Measurements from ENCODE around the gene TOMM40. TPM values are rescaled to one million over a fixed set of nuclear protein-coding genes. Genes with fewer than 3 reads are reported as not detected.
A peak's percentile ranks its signal among the peaks of the same experiment; 100 is the strongest.

Gene TOMM40
- total RNA-seq, 1 experiment from 2014 or later: 83.6 TPM

DNA sequence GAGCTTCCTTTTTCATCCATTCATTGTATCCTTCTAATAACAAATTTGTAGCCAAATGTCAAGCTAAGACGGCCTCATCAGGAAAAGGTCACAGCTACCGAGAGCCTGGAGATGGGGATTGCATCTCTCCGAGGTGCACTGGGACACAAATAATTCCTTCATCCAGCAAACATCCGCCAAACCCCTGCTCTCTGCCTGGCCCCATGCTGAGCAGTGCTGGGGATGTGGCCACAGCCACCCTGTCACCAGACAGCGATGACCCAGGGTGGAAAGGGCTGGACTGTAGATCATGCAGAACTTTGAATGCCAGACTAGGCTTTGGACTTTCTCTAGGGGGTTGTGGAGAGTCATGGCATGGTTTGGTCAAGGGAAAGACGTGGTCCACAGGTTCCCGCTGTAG is 1.9 kb downstream of the TOMM40 start:
- H3F3A ChIP-seq (ENCODE audit: insufficient read depth, low read depth): peaks cover 37% of the 10 kb centered on the region
- ChIA-PET POLR2A (ENCODE audit: unreplicated experiment) (no interaction called here), CTCF (no interaction called here)
- intact Hi-C loops (cut with micrococcal nuclease; ENCODE audit: unreplicated experiment): no loop called here
- H3K4me3 ChIP-seq: peak overlapping the region; percentile 93; the same call in 1 of the 2 replicates
- H3K4me2 ChIP-seq: peak overlapping the region; percentile 100
- BruUV-seq (replicated peaks): no TSS peak
- no peak for DNase-seq
- peaks cover 44% of the 10 kb centered on the region for H3K36me3 ChIP-seq (ENCODE audit: low read depth)
- no peak overlapping the region for H2AFZ ChIP-seq
- H3K27me3 ChIP-seq (ENCODE audit: insufficient read depth, low read depth): no peaks in the 10 kb centered on the region
- peaks cover 25% of the 10 kb centered on the region for H4K20me1 ChIP-seq (ENCODE audit: insufficient read depth)
- TF ChIP-seq, protein P1, sequence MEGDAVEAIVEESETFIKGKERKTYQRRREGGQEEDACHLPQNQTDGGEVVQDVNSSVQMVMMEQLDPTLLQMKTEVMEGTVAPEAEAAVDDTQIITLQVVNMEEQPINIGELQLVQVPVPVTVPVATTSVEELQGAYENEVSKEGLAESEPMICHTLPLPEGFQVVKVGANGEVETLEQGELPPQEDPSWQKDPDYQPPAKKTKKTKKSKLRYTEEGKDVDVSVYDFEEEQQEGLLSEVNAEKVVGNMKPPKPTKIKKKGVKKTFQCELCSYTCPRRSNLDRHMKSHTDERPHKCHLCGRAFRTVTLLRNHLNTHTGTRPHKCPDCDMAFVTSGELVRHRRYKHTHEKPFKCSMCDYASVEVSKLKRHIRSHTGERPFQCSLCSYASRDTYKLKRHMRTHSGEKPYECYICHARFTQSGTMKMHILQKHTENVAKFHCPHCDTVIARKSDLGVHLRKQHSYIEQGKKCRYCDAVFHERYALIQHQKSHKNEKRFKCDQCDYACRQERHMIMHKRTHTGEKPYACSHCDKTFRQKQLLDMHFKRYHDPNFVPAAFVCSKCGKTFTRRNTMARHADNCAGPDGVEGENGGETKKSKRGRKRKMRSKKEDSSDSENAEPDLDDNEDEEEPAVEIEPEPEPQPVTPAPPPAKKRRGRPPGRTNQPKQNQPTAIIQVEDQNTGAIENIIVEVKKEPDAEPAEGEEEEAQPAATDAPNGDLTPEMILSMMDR (conservative IDR thresholded peaks at IDR 0.05): no peak
- TF ChIP-seq EZH2 (IDR thresholded peaks at IDR 0.05; ENCODE audit: low read depth): no peak
- no peaks in the 10 kb centered on the region for H3K9me2 ChIP-seq (ENCODE audit: insufficient read depth)
- no peak overlapping the region for H3K27ac ChIP-seq
- no peaks in the 10 kb centered on the region for H3K9me3 ChIP-seq (ENCODE audit: insufficient read depth, low read depth)
- H3K4me1 ChIP-seq (replicated peaks; ENCODE audit: insufficient read depth): peaks cover 22% of the 10 kb centered on the region
- peaks cover 50% of the 10 kb centered on the region for H3K79me2 ChIP-seq (ENCODE audit: low read depth)

DNA sequence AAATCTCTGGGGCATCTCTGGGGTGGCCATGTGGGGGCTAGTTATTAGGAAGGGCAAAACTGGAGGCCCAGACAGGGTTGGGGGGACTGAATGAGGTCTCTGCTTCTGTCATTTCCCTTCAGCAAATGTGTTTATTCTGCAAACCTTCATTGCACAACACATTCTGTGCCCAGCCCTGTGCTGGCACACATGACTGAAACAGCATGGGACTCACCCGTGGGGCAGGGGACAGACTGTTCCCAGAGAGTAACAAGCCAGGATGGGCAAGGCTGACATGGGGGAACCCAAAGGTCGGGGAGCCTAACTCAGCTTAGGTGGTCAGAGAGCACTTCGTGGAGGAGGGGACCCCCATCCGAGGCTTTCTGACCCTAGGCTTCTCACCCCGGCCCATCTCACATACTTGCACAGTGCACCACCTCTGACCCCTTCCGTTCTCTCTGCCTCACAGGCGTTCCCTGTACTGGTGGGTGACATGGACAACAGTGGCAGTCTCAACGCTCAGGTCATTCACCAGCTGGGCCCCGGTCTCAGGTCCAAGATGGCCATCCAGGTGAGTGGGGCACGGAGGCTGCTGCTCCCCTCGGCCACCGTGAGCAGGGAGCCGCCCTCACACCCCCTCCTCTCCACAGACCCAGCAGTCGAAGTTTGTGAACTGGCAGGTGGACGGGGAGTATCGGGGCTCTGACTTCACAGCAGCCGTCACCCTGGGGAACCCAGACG is 2.4 kb downstream of the TOMM40 start:
- Histone ChIP-seq H3K4me2 (0 out of 2 replicates have a peak overlapping the region, but pooled peaks have one; percentile 100), H3K9me2 (ENCODE audit: insufficient read depth) (no peaks in the 10 kb centered on the region), H2AFZ (no peak overlapping the region), H3K4me1 (replicated peaks; ENCODE audit: insufficient read depth) (peaks cover 22% of the 10 kb centered on the region), H3K27me3 (ENCODE audit: insufficient read depth, low read depth) (no peaks in the 10 kb centered on the region), H3K9me3 (ENCODE audit: insufficient read depth, low read depth) (no peaks in the 10 kb centered on the region), H3K79me2 (ENCODE audit: low read depth) (peaks cover 50% of the 10 kb centered on the region), H3K36me3 (ENCODE audit: low read depth) (peaks cover 45% of the 10 kb centered on the region), H4K20me1 (ENCODE audit: insufficient read depth) (peaks cover 31% of the 10 kb centered on the region), H3K4me3 (no peak overlapping the region), H3F3A (ENCODE audit: insufficient read depth, low read depth) (peaks cover 43% of the 10 kb centered on the region), H3K27ac (no peak overlapping the region)
- no peak for TF ChIP-seq EZH2 (IDR thresholded peaks at IDR 0.05; ENCODE audit: low read depth)
- TF ChIP-seq, protein P1 (conservative IDR thresholded peaks at IDR 0.05): no peak
- no peak for DNase-seq
- no TSS peak for BruUV-seq (replicated peaks)
- POLR2A ChIA-PET (ENCODE audit: unreplicated experiment): no interaction called here
- CTCF ChIA-PET: no interaction called here
- intact Hi-C loops (cut with micrococcal nuclease; ENCODE audit: unreplicated experiment): no loop called here

DNA sequence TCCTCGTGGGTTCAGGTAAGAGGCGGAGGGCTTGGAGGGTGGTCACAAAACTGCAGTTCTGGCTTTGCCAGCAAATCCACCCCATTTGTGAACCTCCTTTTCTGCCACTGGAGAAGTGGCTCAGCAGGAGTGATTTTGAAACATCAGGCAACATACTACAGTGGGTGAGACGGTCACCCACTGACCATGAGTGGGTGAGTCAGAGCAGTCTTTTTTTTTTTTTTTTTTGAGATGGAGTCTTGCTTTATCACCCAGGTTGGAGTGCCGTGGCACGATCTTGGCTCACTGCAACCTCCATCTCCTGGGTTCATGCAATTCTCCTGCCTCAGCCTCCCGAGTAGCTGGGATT is 3.0 kb downstream of the TOMM40 start:
- no peak overlapping the region for H3K4me3 ChIP-seq
- H3K9me2 ChIP-seq (ENCODE audit: insufficient read depth): no peaks in the 10 kb centered on the region
- BruUV-seq (replicated peaks): TSS peak; percentile 2
- no peak for DNase-seq
- peaks cover 50% of the 10 kb centered on the region for H3K79me2 ChIP-seq (ENCODE audit: low read depth)
- H3K27ac ChIP-seq: no peak overlapping the region
- peaks cover 44% of the 10 kb centered on the region for H3F3A ChIP-seq (ENCODE audit: insufficient read depth, low read depth)
- ChIA-PET POLR2A (ENCODE audit: unreplicated experiment) (no interaction called here), CTCF (no interaction called here)
- H3K4me2 ChIP-seq: no peak overlapping the region
- H2AFZ ChIP-seq: no peak overlapping the region
- TF ChIP-seq EZH2 (IDR thresholded peaks at IDR 0.05; ENCODE audit: low read depth): no peak
- TF ChIP-seq, protein P1 (conservative IDR thresholded peaks at IDR 0.05): no peak
- no peaks in the 10 kb centered on the region for H3K9me3 ChIP-seq (ENCODE audit: insufficient read depth, low read depth)
- H3K27me3 ChIP-seq (ENCODE audit: insufficient read depth, low read depth): no peaks in the 10 kb centered on the region
- intact Hi-C loops (cut with micrococcal nuclease; ENCODE audit: unreplicated experiment): no loop called here
- peaks cover 34% of the 10 kb centered on the region for H4K20me1 ChIP-seq (ENCODE audit: insufficient read depth)
- peaks cover 20% of the 10 kb centered on the region for H3K4me1 ChIP-seq (replicated peaks; ENCODE audit: insufficient read depth)
- peaks cover 45% of the 10 kb centered on the region for H3K36me3 ChIP-seq (ENCODE audit: low read depth)

Measured in PC-9 (cell line).